ENCODE data around the gene CEP120.
"Not testable (repeated sequence)": the region's sequence is repeated elsewhere in the genome, so short reads cannot be mapped to it uniquely, and the experiment has no call there.

DNA sequence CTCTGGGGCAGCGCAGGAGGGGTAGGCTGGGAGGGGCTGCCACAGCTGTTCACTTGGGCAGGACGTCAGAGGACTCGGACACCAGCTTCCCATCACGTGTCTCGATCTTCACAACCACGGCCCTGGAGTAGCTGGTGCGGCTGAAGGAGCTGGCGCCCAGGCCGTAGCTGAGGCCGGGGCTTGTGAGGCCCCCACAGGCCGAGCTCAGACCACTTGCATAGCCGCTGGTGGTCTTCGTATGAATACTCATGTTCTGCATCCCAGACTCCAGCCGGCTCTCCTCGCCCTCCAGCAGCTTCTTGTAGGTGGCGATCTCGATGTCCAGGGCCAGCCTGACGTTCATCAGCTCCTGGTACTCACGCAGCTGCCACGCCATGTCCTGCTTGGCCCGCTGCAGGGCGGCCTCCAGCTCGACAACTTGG lies 22.3 kb downstream of the CEP120 start:
- not testable (repeated sequence) for TF ChIP-seq CTCF (conservative IDR thresholded peaks at IDR 0.05; ENCODE audit: low read length); EZH2phosphoT487 (IDR thresholded peaks at IDR 0.05; ENCODE audit: borderline replicate concordance)
